Thoracic aorta (tissue), 2 donors: ENCODE data around the gene CHPF2. TPM values are rescaled to one million over a fixed set of nuclear protein-coding genes. Genes with fewer than 3 reads are reported as not detected.

Source experiments
- ATAC-seq: fragments of 150-250 bp; one replicate; pipeline ENCODE4 v1.8.0; 2017; ENCODE audit warnings: low read depth; ENCODE audit not compliant: insufficient number of reproducible peaks, low FRiP score
- DNase-seq: peaks from one replicate; pipeline ENCODE4 v3.0.0-alpha.2; 2020; ENCODE audit warnings: low spot score
- H3K27ac ChIP-seq, 2 donors: fragments of 200-600 bp; sonication (generic); 1 replicate in 1 of 2; 2 replicates in 1 of 2; pipeline ENCODE4 v1.5.1; 2016; ENCODE audit warnings: mild to moderate bottlenecking in 2 of 2, moderate library complexity in 2 of 2
- H3K27me3 ChIP-seq: fragments of 200-600 bp; sonication (generic); replicated peaks from 2 replicates; pipeline ENCODE4 v1.6.0; 2016; ENCODE audit warnings: mild to moderate bottlenecking; ENCODE audit not compliant: insufficient read depth
- H3K36me3 ChIP-seq: fragments of 200-600 bp; sonication (generic); one replicate; pipeline ENCODE4 v1.5.1; 2016
- H3K4me1 ChIP-seq, 2 donors: fragments of 200-600 bp; sonication (generic); 1 replicate in 1 of 2; 2 replicates in 1 of 2; pipeline versions ENCODE4 v1.5.1 to v1.6.0; 2016; ENCODE audit warnings: low read depth in 2 of 2, mild to moderate bottlenecking in 1 of 2; ENCODE audit not compliant: control insufficient read depth in 1 of 2
- H3K4me3 ChIP-seq: fragments of 200-600 bp; sonication (generic); 2 replicates; pipeline ENCODE4 v1.5.1; 2016; ENCODE audit warnings: mild to moderate bottlenecking
- H3K9me3 ChIP-seq: fragments of 200-600 bp; sonication (generic); 2 replicates; pipeline ENCODE4 v1.5.1; 2016
- CTCF ChIP-seq: fragments of 200-600 bp; sonication (generic); IDR thresholded peaks from one replicate; pipeline ENCODE4 v1.5.1; 2019; ENCODE audit warnings: antibody characterized with exemption
- total RNA-seq, 2 donors: library from RNA; depleted of rRNA; stranded (reverse); fragments of >200 nt; gene quantifications; one replicate each; pipeline versions ENCODE4 v1.1.0 to v1.2.3, GENCODE V29; 2016

Gene CHPF2
- total RNA-seq, 2 donors from 2014 or later = 78.9 to 85.3 TPM

DNA sequence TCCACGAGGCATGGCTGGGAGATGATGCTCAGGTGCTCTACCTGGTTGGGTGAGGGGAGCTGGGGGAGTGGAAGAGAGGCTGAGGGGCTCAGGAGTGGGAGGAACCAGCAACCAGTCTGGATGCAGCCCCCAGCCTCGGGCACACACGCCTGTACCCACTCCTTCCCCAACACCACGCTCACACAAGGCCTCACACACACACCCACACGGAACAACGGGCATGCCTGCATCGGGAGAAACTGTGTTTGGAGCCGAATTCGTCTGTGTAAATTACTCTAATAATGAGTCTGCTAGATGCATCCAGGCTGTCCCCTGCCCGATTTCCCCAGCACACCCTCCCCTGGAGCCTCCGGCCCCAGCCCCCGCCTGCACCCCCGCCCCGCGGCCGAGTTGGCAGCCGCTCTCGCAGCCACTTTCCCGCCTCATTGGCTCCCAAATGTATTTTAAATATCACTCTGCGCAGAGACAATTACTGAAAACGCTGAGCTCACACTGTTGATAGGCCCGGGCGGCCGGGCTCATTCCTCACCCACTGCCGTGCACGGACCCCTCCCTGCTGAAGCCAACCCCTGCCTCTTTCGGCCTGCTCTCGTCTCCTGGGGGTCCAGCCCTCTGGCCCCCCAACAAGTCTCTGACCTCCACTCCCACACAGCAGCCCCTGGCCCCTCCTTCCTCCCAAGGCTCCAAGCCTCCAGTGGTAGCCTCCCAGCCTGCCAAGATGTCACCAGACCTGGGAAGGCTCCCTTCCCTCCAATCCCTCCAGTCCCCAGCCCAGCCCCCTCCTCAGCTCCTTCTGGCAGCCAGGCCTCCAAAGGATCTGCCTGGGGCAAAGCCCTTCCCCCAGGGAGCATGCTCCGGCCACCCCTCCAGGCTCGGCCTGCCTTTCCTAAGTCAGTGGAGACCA lies 33.1 kb upstream of the CHPF2 start:
- H3K36me3 ChIP-seq = no peaks in the 10 kb centered on the region
- H3K4me1 ChIP-seq = no peaks in the 10 kb centered on the region
- no peak for ATAC-seq
- H3K27ac ChIP-seq = no peak overlapping the region
- DNase-seq = no peak
- H3K27me3 ChIP-seq = no peaks in the 10 kb centered on the region
- no peak for TF ChIP-seq CTCF
- H3K9me3 ChIP-seq = no peaks in the 10 kb centered on the region
- H3K4me3 ChIP-seq = no peak overlapping the region

GRCh38 chr7:151201344-151201743 lies 30.9 kb upstream of the CHPF2 start:
- Histone ChIP-seq H3K27ac (no peak overlapping the region), H3K4me3 (no peak overlapping the region), H3K36me3 (no peaks in the 10 kb centered on the region), H3K4me1 (no peaks in the 10 kb centered on the region), H3K9me3 (no peaks in the 10 kb centered on the region), H3K27me3 (no peaks in the 10 kb centered on the region)
- TF ChIP-seq CTCF = no peak
- DNase-seq (no peak), ATAC-seq (no peak)

- Histone ChIP-seq H3K9me3 (no peaks in the 10 kb centered on the region), H3K4me1 (no peaks in the 10 kb centered on the region), H3K4me3 (no peak overlapping the region), H3K27ac (no peak overlapping the region), H3K36me3 (no peaks in the 10 kb centered on the region), H3K27me3 (no peaks in the 10 kb centered on the region)
- ATAC-seq = no peak
- no peak for TF ChIP-seq CTCF
- DNase-seq = no peak
These were observed 30.5 kb upstream of the CHPF2 start for GRCh38 chr7:151201751-151202150.

GRCh38 chr7:151202836-151203235 lies 29.4 kb upstream of the CHPF2 start:
- Histone ChIP-seq H3K9me3 (no peaks in the 10 kb centered on the region), H3K4me1 (no peaks in the 10 kb centered on the region), H3K27ac (no peak overlapping the region), H3K36me3 (no peaks in the 10 kb centered on the region), H3K27me3 (no peaks in the 10 kb centered on the region), H3K4me3 (no peak overlapping the region)
- no peak for TF ChIP-seq CTCF
- no peak for DNase-seq
- ATAC-seq = no peak

- DNase-seq (no peak), ATAC-seq (no peak)
- Histone ChIP-seq H3K27me3 (no peaks in the 10 kb centered on the region), H3K4me1 (no peaks in the 10 kb centered on the region), H3K4me3 (no peak overlapping the region), H3K36me3 (no peaks in the 10 kb centered on the region), H3K9me3 (no peaks in the 10 kb centered on the region), H3K27ac (no peak overlapping the region)
- TF ChIP-seq CTCF = no peak
These were observed 27.8 kb upstream of the CHPF2 start for GRCh38 chr7:151204383-151205032.
